ENCODE measurements around the gene RTP1.
"Not testable (repeated sequence)": the region's sequence is repeated elsewhere in the genome, so short reads cannot be mapped to it uniquely, and the experiment has no call there.

RTP1 gene

DNA sequence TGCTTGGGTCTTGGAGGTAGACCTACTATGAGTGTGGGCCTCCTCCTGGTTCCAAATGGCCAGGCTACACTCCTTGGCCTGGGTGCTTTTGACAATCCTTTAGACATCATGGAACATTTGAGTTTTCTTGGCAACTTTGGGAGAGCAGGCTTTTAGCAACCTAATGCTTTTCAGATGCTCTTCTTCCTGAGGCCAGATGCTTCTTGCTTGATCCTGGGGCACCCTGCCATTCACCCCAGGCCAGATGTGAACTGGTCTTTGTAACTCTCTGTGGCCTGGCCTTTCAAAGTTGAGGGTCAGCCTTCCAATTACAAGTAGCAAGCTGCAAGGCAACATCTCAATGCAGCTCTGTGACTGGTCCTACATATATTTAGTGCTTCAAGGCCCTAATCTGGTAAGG lies 40.5 kb downstream of the RTP1 start:
- DNase-seq (ENCODE audit: extremely low read depth in 1 of 2, low read depth in 1 of 2), result no peak

DNA sequence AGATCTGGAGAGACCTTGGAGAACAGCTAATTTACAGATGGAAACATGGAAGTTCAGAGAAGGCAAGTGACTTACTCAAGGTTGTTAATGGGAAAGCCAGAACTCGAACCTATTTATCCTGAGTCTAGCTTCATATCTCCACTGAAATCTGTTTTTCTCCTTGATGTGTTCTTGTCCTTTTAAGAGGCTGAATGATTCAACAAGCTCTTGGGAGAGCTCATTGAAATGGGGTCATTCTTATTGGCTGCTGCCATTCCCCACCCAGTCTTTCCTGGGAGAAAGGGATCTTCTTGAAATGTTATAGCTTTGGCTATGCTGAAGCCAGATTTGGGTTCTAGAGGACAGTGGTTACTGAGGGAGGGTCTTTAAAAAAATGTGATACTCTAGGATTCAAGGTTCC lies 41.0 kb downstream of the RTP1 start:
- no peak for DNase-seq (ENCODE audit: extremely low read depth in 1 of 2, low read depth in 1 of 2)

DNA sequence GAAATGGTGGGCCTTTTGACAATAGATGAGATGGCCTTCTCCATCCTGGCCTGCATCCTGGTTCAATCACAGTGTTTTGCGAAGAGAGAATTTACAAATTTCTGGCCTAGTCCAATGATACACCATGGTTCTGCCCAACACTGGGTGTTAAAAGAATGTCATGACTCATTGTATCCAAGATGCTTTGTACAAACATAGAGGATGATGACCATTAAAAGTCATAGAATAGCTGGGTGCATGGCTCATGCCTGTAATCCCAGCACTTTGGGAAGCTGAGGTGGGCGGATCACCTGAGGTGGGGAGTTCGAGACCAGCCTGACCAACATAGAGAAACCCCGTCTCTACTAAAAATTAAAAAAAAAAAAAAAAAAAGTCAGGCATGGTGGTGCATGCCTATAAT lies 41.5 kb downstream of the RTP1 start:
- DNase-seq (ENCODE audit: extremely low read depth in 1 of 2, low read depth in 1 of 2), result not testable (repeated sequence)

DNA sequence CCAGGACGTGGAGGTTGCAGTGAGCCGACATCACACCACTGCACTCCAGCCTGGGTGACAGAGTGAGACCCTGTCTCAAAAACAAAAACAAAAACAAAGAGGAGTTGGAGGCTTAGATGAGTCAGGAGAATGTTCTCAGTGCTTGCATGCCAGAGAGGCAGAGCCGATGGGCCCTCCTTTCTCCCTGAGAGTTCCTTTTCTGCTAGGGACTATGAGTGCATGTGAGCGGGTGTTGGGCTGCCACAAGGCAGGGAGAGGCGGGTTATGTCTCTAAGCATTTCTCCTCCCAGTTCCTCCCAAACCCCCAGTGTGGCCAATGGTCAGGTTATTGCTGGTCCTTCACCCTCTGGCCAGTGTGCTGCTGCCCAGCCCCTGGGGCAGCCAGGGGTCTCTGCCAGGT lies 45.1 kb downstream of the RTP1 start:
- DNase-seq (ENCODE audit: extremely low read depth in 1 of 2, low read depth in 1 of 2), result no peak

DNA sequence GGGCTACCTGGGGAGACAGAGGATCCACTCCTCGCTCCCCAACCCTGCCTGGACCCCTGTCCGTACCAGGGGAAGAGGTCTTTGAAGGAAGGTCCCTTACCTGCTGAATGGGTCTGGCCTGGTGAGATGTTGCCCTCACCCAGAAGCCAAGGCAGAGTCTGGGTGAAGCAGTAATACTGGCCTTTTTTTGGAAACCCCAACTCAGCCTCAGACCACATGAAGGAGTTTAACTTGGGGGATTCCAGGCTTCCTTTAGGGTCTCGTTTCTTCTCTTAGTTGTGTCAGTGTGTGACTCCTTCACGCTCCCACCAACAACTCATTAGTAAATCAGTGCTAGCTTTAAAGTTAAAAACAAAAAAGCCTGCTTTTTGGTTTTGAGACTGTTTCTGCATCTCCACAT lies 45.6 kb downstream of the RTP1 start:
- DNase-seq (ENCODE audit: extremely low read depth in 1 of 2, low read depth in 1 of 2), result no peak

DNA sequence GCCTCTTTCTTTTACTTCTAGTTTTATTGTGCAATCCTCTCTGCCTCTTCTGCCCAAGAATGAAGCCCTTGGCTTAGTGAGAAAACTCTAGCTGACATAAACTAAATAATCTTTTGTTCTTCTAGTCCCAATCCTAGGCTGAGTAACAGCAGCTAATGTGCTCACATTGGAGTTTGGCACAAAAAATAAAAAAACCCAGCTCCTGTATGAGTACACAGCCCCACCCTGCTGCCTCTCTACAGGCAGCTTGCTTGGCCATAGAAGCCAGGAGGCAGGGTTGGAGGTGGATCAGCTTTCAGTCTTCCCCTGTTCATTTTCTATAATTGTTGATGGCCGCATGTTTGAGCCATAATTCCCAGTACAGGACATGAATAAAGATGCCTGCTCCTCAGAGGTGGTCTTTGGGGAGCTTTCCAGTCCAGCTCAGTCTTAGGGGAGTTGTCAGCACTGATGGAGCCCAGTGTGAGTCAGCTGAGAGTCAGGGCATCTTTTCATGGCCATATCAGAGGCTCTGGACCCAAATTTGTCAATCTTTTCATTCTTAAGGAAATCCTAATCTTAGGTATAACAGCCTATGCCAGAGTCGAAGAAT lies 46.7 kb downstream of the RTP1 start:
- no peak for DNase-seq (ENCODE audit: extremely low read depth in 1 of 2, low read depth in 1 of 2)

DNA sequence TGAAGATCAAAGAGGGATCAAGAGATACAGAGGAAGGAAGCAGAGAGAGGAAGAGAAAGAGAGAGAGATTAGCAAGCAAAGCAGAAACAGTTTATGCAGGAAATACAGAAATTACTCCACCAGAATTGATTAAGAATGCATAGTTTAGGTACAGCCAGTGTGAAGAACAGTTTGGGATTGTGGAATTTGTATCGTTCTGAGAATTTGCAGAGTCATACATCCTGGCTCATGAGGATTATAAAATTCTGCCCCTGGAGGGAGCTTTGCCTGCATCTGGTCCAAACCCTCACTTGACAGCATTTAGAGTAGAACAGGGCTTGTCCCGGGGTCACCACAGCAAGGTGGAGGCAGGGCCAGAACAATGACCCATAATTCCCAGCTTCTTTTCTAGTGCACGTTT lies 50.1 kb downstream of the RTP1 start:
- DNase-seq (ENCODE audit: extremely low read depth in 1 of 2, low read depth in 1 of 2), result no peak
